Stimulated activated naive CD8-positive, alpha-beta T cell treated with anti-CD3 and anti-CD28 coated beads, Interleukin-15, Interleukin-2, amounts not matched to agents 100 U/mL and 50 U/mL, for 24 hours (primary cell): ENCODE data around the gene RBM19.
"Not testable (repeated sequence)": the region's sequence is repeated elsewhere in the genome, so short reads cannot be mapped to it uniquely, and the experiment has no call there.

Experiments
- ATAC-seq: fragments of 150-1000 bp; cut with Tn5 transposase; one replicate; pipeline ENCODE4 v1.10.0; 2021
- DNase-seq: peaks from one replicate; pipeline ENCODE4 v3.0.0; 2021

RBM19 gene

GRCh38 chr12:113901319-113901718 lies 64.8 kb downstream of the RBM19 start:
- DNase-seq, ATAC-seq: not testable (repeated sequence)

GRCh38 chr12:113900716-113901115 lies 65.4 kb downstream of the RBM19 start:
- ATAC-seq, result no peak
- no peak for DNase-seq

GRCh38 chr12:113899561-113900471 lies 66.3 kb downstream of the RBM19 start:
- DNase-seq (no peak), ATAC-seq (no peak)

GRCh38 chr12:113899042-113899560 lies 67.0 kb downstream of the RBM19 start:
- ATAC-seq, result no peak
- DNase-seq, result no peak

- ATAC-seq, result no peak
Observed at GRCh38 chr12:113898466-113898865, 67.7 kb downstream of the RBM19 start.

GRCh38 chr12:113897406-113897805 lies 68.7 kb downstream of the RBM19 start:
- no peak for DNase-seq
- no peak for ATAC-seq

More at GRCh38 chr12:113898466-113898865, 67.7 kb downstream of the RBM19 start:
- no peak for DNase-seq

GRCh38 chr12:113896841-113897240 lies 69.3 kb downstream of the RBM19 start:
- ATAC-seq, result no peak
- no peak for DNase-seq

GRCh38 chr12:113896194-113896593 lies 69.9 kb downstream of the RBM19 start:
- no peak for DNase-seq
- no peak for ATAC-seq

- DNase-seq, result no peak
- ATAC-seq, result no peak
Observed at GRCh38 chr12:113895176-113895575, 70.9 kb downstream of the RBM19 start.

GRCh38 chr12:113894697-113895096 lies 71.4 kb downstream of the RBM19 start:
- ATAC-seq, result no peak
- DNase-seq, result no peak

- no peak for ATAC-seq
- DNase-seq, result no peak
Observed at GRCh38 chr12:113893221-113893620, 72.9 kb downstream of the RBM19 start.

- DNase-seq (no peak), ATAC-seq (no peak)
Observed at GRCh38 chr12:113892556-113892955, 73.6 kb downstream of the RBM19 start.

- ATAC-seq (peak; percentile 66), DNase-seq (peak; percentile 6)
Observed at GRCh38 chr12:113891739-113892520, 74.2 kb downstream of the RBM19 start.

- DNase-seq (no peak), ATAC-seq (no peak)
Observed at GRCh38 chr12:113891167-113891692, 74.9 kb downstream of the RBM19 start.

- DNase-seq (no peak), ATAC-seq (no peak)
Observed at GRCh38 chr12:113889891-113890581, 76.1 kb downstream of the RBM19 start.

- DNase-seq (no peak), ATAC-seq (no peak)
Observed at GRCh38 chr12:113889076-113889475, 77.0 kb downstream of the RBM19 start.

GRCh38 chr12:113888435-113888834 lies 77.7 kb downstream of the RBM19 start:
- ATAC-seq (no peak), DNase-seq (no peak)

GRCh38 chr12:113887906-113888305 lies 78.2 kb downstream of the RBM19 start:
- DNase-seq (no peak), ATAC-seq (no peak)

GRCh38 chr12:113886721-113887120 lies 79.4 kb downstream of the RBM19 start:
- DNase-seq (no peak), ATAC-seq (no peak)

GRCh38 chr12:113884392-113884791 lies 81.7 kb downstream of the RBM19 start:
- no peak for ATAC-seq

GRCh38 chr12:113882690-113883089 lies 83.4 kb downstream of the RBM19 start:
- ATAC-seq (no peak), DNase-seq (no peak)

More at GRCh38 chr12:113884392-113884791, 81.7 kb downstream of the RBM19 start:
- no peak for DNase-seq
